Measurements from ENCODE around the gene EIF4EBP2. TPM values are rescaled to one million over a fixed set of nuclear protein-coding genes. Genes with fewer than 3 reads are reported as not detected.
A peak's percentile ranks its signal among the peaks of the same experiment; 100 is the strongest.

Gene EIF4EBP2
- total RNA-seq, 1 donor: 46.0 TPM

GRCh38 chr10:70404787-70405036, 767 bp downstream of the EIF4EBP2 start:
- H3K36me3 ChIP-seq (ENCODE audit: insufficient read depth, low read length): no peaks in the 10 kb centered on the region
- DNase-seq (ENCODE audit: insufficient read length, low spot score, missing footprints): no peak
- TF ChIP-seq, protein P1, sequence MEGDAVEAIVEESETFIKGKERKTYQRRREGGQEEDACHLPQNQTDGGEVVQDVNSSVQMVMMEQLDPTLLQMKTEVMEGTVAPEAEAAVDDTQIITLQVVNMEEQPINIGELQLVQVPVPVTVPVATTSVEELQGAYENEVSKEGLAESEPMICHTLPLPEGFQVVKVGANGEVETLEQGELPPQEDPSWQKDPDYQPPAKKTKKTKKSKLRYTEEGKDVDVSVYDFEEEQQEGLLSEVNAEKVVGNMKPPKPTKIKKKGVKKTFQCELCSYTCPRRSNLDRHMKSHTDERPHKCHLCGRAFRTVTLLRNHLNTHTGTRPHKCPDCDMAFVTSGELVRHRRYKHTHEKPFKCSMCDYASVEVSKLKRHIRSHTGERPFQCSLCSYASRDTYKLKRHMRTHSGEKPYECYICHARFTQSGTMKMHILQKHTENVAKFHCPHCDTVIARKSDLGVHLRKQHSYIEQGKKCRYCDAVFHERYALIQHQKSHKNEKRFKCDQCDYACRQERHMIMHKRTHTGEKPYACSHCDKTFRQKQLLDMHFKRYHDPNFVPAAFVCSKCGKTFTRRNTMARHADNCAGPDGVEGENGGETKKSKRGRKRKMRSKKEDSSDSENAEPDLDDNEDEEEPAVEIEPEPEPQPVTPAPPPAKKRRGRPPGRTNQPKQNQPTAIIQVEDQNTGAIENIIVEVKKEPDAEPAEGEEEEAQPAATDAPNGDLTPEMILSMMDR (IDR thresholded peaks at IDR 0.05; ENCODE audit: extremely low read depth, low read depth, low read length): no peak

DNA sequence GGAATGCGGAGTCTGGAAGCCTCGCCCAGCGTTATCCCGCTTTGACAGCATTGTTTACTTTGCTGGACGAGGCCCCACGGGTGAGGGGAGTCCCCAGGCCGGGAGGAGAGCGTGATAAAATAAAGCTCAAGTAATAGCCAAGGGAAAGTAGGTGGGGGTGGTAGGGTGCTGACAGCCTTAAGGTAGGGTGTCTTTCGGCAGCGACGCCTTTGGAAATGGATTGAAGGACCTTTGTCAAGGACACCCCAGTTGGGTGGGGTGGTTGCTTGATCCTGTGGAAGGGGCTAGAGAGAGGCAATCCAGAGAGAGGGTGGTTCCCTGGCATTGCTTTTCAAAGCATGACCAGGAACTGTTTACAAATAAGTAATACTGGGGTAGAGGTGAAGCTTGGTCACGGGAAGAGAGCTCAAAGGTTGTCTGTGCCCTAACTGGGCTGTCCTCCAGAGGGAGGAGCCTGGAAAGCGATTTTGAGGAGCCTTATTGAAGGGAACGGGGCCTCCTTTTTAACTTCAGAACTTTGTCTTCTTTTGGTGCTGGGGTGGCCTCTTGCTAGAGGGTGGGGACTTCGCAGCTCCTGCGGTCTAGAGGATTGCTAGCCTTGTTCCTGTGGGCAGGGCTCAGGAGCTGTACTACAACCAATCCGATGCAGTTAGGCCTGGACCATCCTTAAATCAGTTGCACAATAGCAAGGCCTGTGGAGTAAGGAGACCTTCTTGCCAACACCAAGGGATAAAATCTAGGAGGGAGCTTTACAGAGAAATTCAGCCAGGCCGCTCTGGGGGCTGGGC, 1.3 kb downstream of the EIF4EBP2 start:
- no peaks in the 10 kb centered on the region for H3K27me3 ChIP-seq (ENCODE audit: insufficient read depth, low read length)
- H3K27ac ChIP-seq (ENCODE audit: low read depth, low read length): peak overlapping the region; percentile 91
- peaks cover 40% of the 10 kb centered on the region for H4K20me1 ChIP-seq (ENCODE audit: insufficient read depth, low read length)
- H3K4me3 ChIP-seq (ENCODE audit: insufficient read depth, low read length): peak overlapping the region; percentile 95
- peak overlapping the region; percentile 100 for H3K4me2 ChIP-seq (ENCODE audit: insufficient read depth, low read length)
- DNase-seq (ENCODE audit: insufficient read length, low spot score, missing footprints): peak; percentile 97
- H3K9me3 ChIP-seq (ENCODE audit: low read depth, low read length): no peaks in the 10 kb centered on the region
- peaks cover 51% of the 10 kb centered on the region for H3K79me2 ChIP-seq (ENCODE audit: insufficient read depth, low read length)
- no peaks in the 10 kb centered on the region for H3K36me3 ChIP-seq (ENCODE audit: insufficient read depth, low read length)
- H3K4me1 ChIP-seq (ENCODE audit: insufficient read depth, low read length): peaks cover 27% of the 10 kb centered on the region
- TF ChIP-seq, protein P1 (IDR thresholded peaks at IDR 0.05; ENCODE audit: extremely low read depth, low read depth, low read length): no peak
- peak overlapping the region; percentile 63 for H2AFZ ChIP-seq (ENCODE audit: low read length)

More at GRCh38 chr10:70404787-70405036, 767 bp downstream of the EIF4EBP2 start:
- H3K9me3 ChIP-seq (ENCODE audit: low read depth, low read length): no peaks in the 10 kb centered on the region
- H3K27me3 ChIP-seq (ENCODE audit: insufficient read depth, low read length): no peaks in the 10 kb centered on the region
- H3K4me2 ChIP-seq (ENCODE audit: insufficient read depth, low read length): peak overlapping the region; percentile 100
- H3K4me1 ChIP-seq (ENCODE audit: insufficient read depth, low read length): peaks cover 27% of the 10 kb centered on the region
- peaks cover 36% of the 10 kb centered on the region for H4K20me1 ChIP-seq (ENCODE audit: insufficient read depth, low read length)
- peaks cover 45% of the 10 kb centered on the region for H3K79me2 ChIP-seq (ENCODE audit: insufficient read depth, low read length)
- peak overlapping the region; percentile 91 for H3K27ac ChIP-seq (ENCODE audit: low read depth, low read length)
- peak overlapping the region; percentile 63 for H2AFZ ChIP-seq (ENCODE audit: low read length)
- H3K4me3 ChIP-seq (ENCODE audit: insufficient read depth, low read length): peak overlapping the region; percentile 95

DNA sequence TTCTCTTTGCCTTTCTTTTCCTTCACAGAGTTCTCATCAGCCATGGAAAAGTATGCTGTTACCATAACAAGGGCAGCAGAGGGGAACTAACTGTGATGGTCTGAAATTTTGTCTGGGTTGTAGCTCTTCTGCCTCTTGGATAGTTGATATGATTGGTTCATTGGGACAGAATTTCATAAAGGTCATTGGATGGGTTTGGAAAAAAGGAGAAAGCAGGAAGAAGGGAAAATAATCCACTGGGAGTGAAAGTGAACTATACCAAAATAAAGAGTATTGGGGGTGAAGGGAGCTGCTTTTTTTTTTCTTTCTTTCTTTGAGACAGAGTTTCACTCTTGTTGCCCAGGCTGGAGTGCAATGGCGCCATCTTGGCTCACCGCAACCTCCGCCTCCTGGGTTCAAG, 5.8 kb downstream of the EIF4EBP2 start:
- TF ChIP-seq, protein P1 (IDR thresholded peaks at IDR 0.05; ENCODE audit: extremely low read depth, low read depth, low read length): no peak
- Histone ChIP-seq H3K27ac (ENCODE audit: low read depth, low read length) (no peak overlapping the region), H3K79me2 (ENCODE audit: insufficient read depth, low read length) (peaks cover 86% of the 10 kb centered on the region), H3K36me3 (ENCODE audit: insufficient read depth, low read length) (peaks cover 12% of the 10 kb centered on the region), H3K4me3 (ENCODE audit: insufficient read depth, low read length) (no peak overlapping the region), H2AFZ (ENCODE audit: low read length) (no peak overlapping the region), H3K4me1 (ENCODE audit: insufficient read depth, low read length) (peaks cover 23% of the 10 kb centered on the region), H3K9me3 (ENCODE audit: low read depth, low read length) (no peaks in the 10 kb centered on the region), H3K4me2 (ENCODE audit: insufficient read depth, low read length) (no peak overlapping the region), H4K20me1 (ENCODE audit: insufficient read depth, low read length) (peaks cover 71% of the 10 kb centered on the region), H3K27me3 (ENCODE audit: insufficient read depth, low read length) (no peaks in the 10 kb centered on the region)
- DNase-seq (ENCODE audit: insufficient read length, low spot score, missing footprints): no peak

- H3K79me2 ChIP-seq (ENCODE audit: insufficient read depth, low read length): peaks cover 86% of the 10 kb centered on the region
- no peak overlapping the region for H3K27ac ChIP-seq (ENCODE audit: low read depth, low read length)
- peaks cover 16% of the 10 kb centered on the region for H3K4me1 ChIP-seq (ENCODE audit: insufficient read depth, low read length)
- H4K20me1 ChIP-seq (ENCODE audit: insufficient read depth, low read length): peaks cover 64% of the 10 kb centered on the region
- no peak overlapping the region for H2AFZ ChIP-seq (ENCODE audit: low read length)
- peaks cover 12% of the 10 kb centered on the region for H3K36me3 ChIP-seq (ENCODE audit: insufficient read depth, low read length)
- H3K4me2 ChIP-seq (ENCODE audit: insufficient read depth, low read length): no peak overlapping the region
- H3K4me3 ChIP-seq (ENCODE audit: insufficient read depth, low read length): no peak overlapping the region
- TF ChIP-seq, protein P1 (IDR thresholded peaks at IDR 0.05; ENCODE audit: extremely low read depth, low read depth, low read length): no peak
- H3K27me3 ChIP-seq (ENCODE audit: insufficient read depth, low read length): no peaks in the 10 kb centered on the region
- DNase-seq (ENCODE audit: insufficient read length, low spot score, missing footprints): no peak
- no peaks in the 10 kb centered on the region for H3K9me3 ChIP-seq (ENCODE audit: low read depth, low read length)
These were observed 6.7 kb downstream of the EIF4EBP2 start for GRCh38 chr10:70410608-70411007.

Data from osteoblast (primary cell).